B cell (primary cell): ENCODE results near the gene C13orf42. TPM values are rescaled to one million over a fixed set of nuclear protein-coding genes. Genes with fewer than 3 reads are reported as not detected.
"Not testable (repeated sequence)": the region's sequence is repeated elsewhere in the genome, so short reads cannot be mapped to it uniquely, and the experiment has no call there.

Experiments
- ATAC-seq: fragments of 200-7000 bp; cut with Tn5 transposase; one replicate; pipeline ENCODE4 v1.10.0; 2021; ENCODE audit warnings: low read depth, mild to moderate bottlenecking, moderate number of reproducible peaks, moderate library complexity
- CTCF ChIA-PET: fragments of 350-600 bp; sonication (Branson Sonifier 250); formaldehyde crosslinking; loops from one replicate; lab custom pipeline; 2021; ENCODE audit warnings: antibody characterized with exemption, inconsistent platforms; lab: Charles Lee
- POLR2A ChIA-PET: fragments of 350-600 bp; sonication (Branson Sonifier 250); formaldehyde crosslinking; loops from one replicate; lab custom pipeline; 2021; ENCODE audit warnings: antibody characterized with exemption; lab: Charles Lee
- DNase-seq: peaks from one replicate; pipeline ENCODE4 v3.0.0; 2013
- H2AFZ ChIP-seq: 2 replicates; pipeline ENCODE4 v1.6.1; 2012; ENCODE audit warnings: mild to moderate bottlenecking, low read depth, low read length; ENCODE audit not compliant: insufficient read depth, poor library complexity, severe bottlenecking
- H3K27ac ChIP-seq, 2 donors: 1 replicate in 1 of 2; 2 replicates in 1 of 2; pipeline ENCODE4 v1.5.1; 2012 to 2013; ENCODE audit warnings: low read length in 2 of 2, mild to moderate bottlenecking in 2 of 2, moderate library complexity in 1 of 2
- H3K27me3 ChIP-seq, 4 experiments: fragments of 200-600 bp in 1 of 4; sonication (generic) in 1 of 4; replicated peaks in 1 of 4; 1 replicate in 2 of 4; 2 replicates in 2 of 4; pipeline versions ENCODE4 v1.6.1 to v1.7.0; 2013 to 2016; ENCODE audit warnings: low read length in 3 of 4, mild to moderate bottlenecking in 2 of 4, mixed read lengths in 1 of 4, moderate library complexity in 1 of 4; ENCODE audit not compliant: insufficient read depth in 4 of 4, control insufficient read depth in 3 of 4; ENCODE audit errors: control extremely low read depth in 1 of 4
- H3K36me3 ChIP-seq, 2 experiments: replicated peaks in 1 of 2; 1 replicate in 1 of 2; 2 replicates in 1 of 2; pipeline versions ENCODE4 v1.6.1 to v1.7.1; 2013; ENCODE audit warnings: low read length in 1 of 2; ENCODE audit not compliant: insufficient read depth in 2 of 2, control insufficient read depth in 1 of 2; ENCODE audit errors: control extremely low read depth in 1 of 2, extremely low read depth in 1 of 2
- H3K4me1 ChIP-seq, 2 donors: fragments of 200-600 bp in 1 of 2; sonication (generic) in 1 of 2; 1 replicate in 1 of 2; 2 replicates in 1 of 2; pipeline versions ENCODE4 v1.5.1 to v1.6.1; 2013 to 2017; ENCODE audit warnings: low read length in 2 of 2; ENCODE audit not compliant: control insufficient read depth in 2 of 2, insufficient read depth in 2 of 2
- H3K4me2 ChIP-seq: replicated peaks from 2 replicates; pipeline ENCODE3; 2012; ENCODE audit warnings: mild to moderate bottlenecking, low read depth, low read length; ENCODE audit not compliant: poor library complexity, severe bottlenecking
- H3K4me3 ChIP-seq, 5 experiments: fragments of 200-600 bp in 1 of 5; sonication (generic) in 1 of 5; 1 replicate in 3 of 5; 2 replicates in 2 of 5; pipeline versions ENCODE4 v1.5.1 to v1.7.0; 2011 to 2016; ENCODE audit warnings: low read length in 4 of 5, mild to moderate bottlenecking in 4 of 5, low read depth in 2 of 5, control low read depth in 1 of 5, moderate library complexity in 1 of 5; ENCODE audit not compliant: insufficient read depth in 1 of 5; ENCODE audit errors: control extremely low read depth in 1 of 5, extremely low read depth in 1 of 5
- H3K79me2 ChIP-seq: fragments of 200-600 bp; sonication (generic); one replicate; pipeline ENCODE4 v1.6.0; 2016; ENCODE audit warnings: low read length; ENCODE audit not compliant: control insufficient read depth, insufficient read depth
- H3K9ac ChIP-seq: fragments of 200-600 bp; sonication (generic); 2 replicates; pipeline ENCODE4 v1.6.1; 2017; ENCODE audit warnings: mild to moderate bottlenecking, low read length, moderate library complexity
- H3K9me3 ChIP-seq, 3 donors: one replicate each; pipeline versions ENCODE4 v1.6.1 to v1.7.1; 2013; ENCODE audit warnings: low read length in 2 of 3; ENCODE audit not compliant: control insufficient read depth in 2 of 3, insufficient read depth in 1 of 3; ENCODE audit errors: control extremely low read depth in 1 of 3
- H4K20me1 ChIP-seq: 2 replicates; pipeline ENCODE4 v1.6.0; 2012; ENCODE audit warnings: mild to moderate bottlenecking, low read length; ENCODE audit not compliant: insufficient read depth, control insufficient read depth, poor library complexity, severe bottlenecking
- H3K27ac Mint-ChIP-seq: one replicate; pipeline ENCODE4 v1.8.0; 2021; ENCODE audit warnings: mixed read lengths
- H3K27me3 Mint-ChIP-seq: one replicate; pipeline ENCODE4 v1.8.0; 2021; ENCODE audit warnings: mixed read lengths
- H3K4me1 Mint-ChIP-seq: one replicate; pipeline ENCODE4 v1.8.0; 2021; ENCODE audit warnings: mixed read lengths
- H3K4me3 Mint-ChIP-seq: one replicate; pipeline ENCODE4 v1.8.0; 2021; ENCODE audit warnings: mixed read lengths
- H3K9me3 Mint-ChIP-seq: one replicate; pipeline ENCODE4 v1.8.0; 2022; ENCODE audit warnings: mixed read lengths; ENCODE audit not compliant: insufficient read depth
- CTCF ChIP-seq: fragments of 200-600 bp; IDR thresholded peaks from one replicate; pipeline ENCODE4 v1.8.0; 2022; ENCODE audit warnings: antibody characterized with exemption, mild to moderate bottlenecking
- EZH2 ChIP-seq: IDR thresholded peaks from 2 replicates; pipeline ENCODE4 v1.6.1; 2012; ENCODE audit warnings: borderline replicate concordance, low read depth, mild to moderate bottlenecking, moderate library complexity, low read length; ENCODE audit not compliant: insufficient read depth, poor library complexity, severe bottlenecking
- WGBS: methylation state at CpG from one replicate; pipeline ENCODE4 v1.1.5; 2013; ENCODE audit warnings: missing lambda C conversion rate; ENCODE audit not compliant: insufficient coverage; 5-methylcytosine and 5-hydroxymethylcytosine counted together
- intact Hi-C: fragments of 100-400 bp; cut with micrococcal nuclease; formaldehyde crosslinking; loops from one replicate; pipeline ENCODE4 v1.10.0; 2022
- polyA plus RNA-seq: library from polyadenylated mRNA; depleted of rRNA; stranded (reverse); fragments of >200 nt; gene quantifications from 2 replicates; pipeline ENCODE4 v1.2.3, GENCODE V29; 2012
- total RNA-seq, 2 donors: library from RNA; stranded (reverse); fragments of 120-200 nt in 1 of 2; gene quantifications; 1 replicate in 1 of 2; 2 replicates in 1 of 2; pipeline versions ENCODE4 v1.2.3 to v1.2.4, GENCODE V29; 2013 to 2022

The C13orf42 gene
- total and polyA plus RNA-seq, 2 donors (not counting 1 experiment from before 2014, with no cell fraction given): not detected

- no peak overlapping the region for H3K4me3 ChIP-seq
- peaks cover 0 to 2% (median 0%) of the 10 kb centered on the region in 3 donors for H3K9me3 ChIP-seq
- ChIA-PET CTCF (interaction anchor here (0.9 to 1.5 kb wide), 2 partner anchors 13 to 42 kb away, joined by 4 to 5 read pairs; no protein-coding TSS in a partner anchor), POLR2A (no interaction called here)
- DNase-seq (no peak), ATAC-seq (no peak)
- no peak overlapping the region for H3K4me2 ChIP-seq
- H3K9me3 Mint-ChIP-seq: no peaks in the 10 kb centered on the region
- no peaks in the 10 kb centered on the region for H3K27me3 ChIP-seq
- no peak overlapping the region for H3K27ac ChIP-seq
- H3K27ac Mint-ChIP-seq: no peak overlapping the region
- no peak overlapping the region for H3K9ac ChIP-seq
- H3K4me3 Mint-ChIP-seq: no peak overlapping the region
- WGBS: 90% methylated on average over 4 of the region's 5 CpGs
- no peak overlapping the region for H2AFZ ChIP-seq
- H3K4me1 ChIP-seq: no peaks in the 10 kb centered on the region
- no peaks in the 10 kb centered on the region for H3K79me2 ChIP-seq
- peaks cover 3% of the 10 kb centered on the region for H3K27me3 Mint-ChIP-seq
- H4K20me1 ChIP-seq: no peaks in the 10 kb centered on the region
- TF ChIP-seq EZH2 (no peak), CTCF (no peak)
- H3K36me3 ChIP-seq: no peaks in the 10 kb centered on the region
- intact Hi-C loops: no loop called here
- H3K4me1 Mint-ChIP-seq: no peaks in the 10 kb centered on the region
Measured at GRCh38 chr13:51083706-51084105, 27.4 kb downstream of the C13orf42 start.

GRCh38 chr13:51080478-51081065 is 30.5 kb downstream of the C13orf42 start:
- H3K4me3 ChIP-seq, H4K20me1 ChIP-seq, H3K9me3 Mint-ChIP-seq, H3K4me2 ChIP-seq, H2AFZ ChIP-seq, intact Hi-C loops, H3K27me3 Mint-ChIP-seq, H3K36me3 ChIP-seq, H3K4me3 Mint-ChIP-seq, H3K4me1 Mint-ChIP-seq, H3K27ac Mint-ChIP-seq, H3K9me3 ChIP-seq, H3K27ac ChIP-seq, CTCF ChIA-PET, H3K79me2 ChIP-seq, H3K4me1 ChIP-seq, H3K9ac ChIP-seq, H3K27me3 ChIP-seq, DNase-seq, POLR2A ChIA-PET, ATAC-seq: not testable (repeated sequence)
- 50% methylated on average over 2 of the region's 23 CpGs for WGBS
